Stromal cell of bone marrow (primary cell): Measurements from ENCODE around the gene TBC1D8.
A peak's percentile ranks its signal among the peaks of the same experiment; 100 is the strongest.

ENCODE experiments used
- DNase-seq: peaks from one replicate; pipeline ENCODE4 v3.0.0-alpha.2; 2012; ENCODE audit warnings: low read depth

TBC1D8 gene

GRCh38 chr2:101026923-101027469 lies 124.2 kb downstream of the TBC1D8 start:
- DNase-seq: no peak

GRCh38 chr2:101026253-101026701 lies 124.9 kb downstream of the TBC1D8 start:
- no peak for DNase-seq

GRCh38 chr2:101025561-101025960 lies 125.6 kb downstream of the TBC1D8 start:
- no peak for DNase-seq

GRCh38 chr2:101023327-101024107 lies 127.7 kb downstream of the TBC1D8 start:
- DNase-seq: no peak

- DNase-seq: no peak
These were observed 129.0 kb downstream of the TBC1D8 start for GRCh38 chr2:101022221-101022620.

GRCh38 chr2:101018934-101019333 lies 132.2 kb downstream of the TBC1D8 start:
- DNase-seq: no peak

GRCh38 chr2:101017371-101017770 lies 133.8 kb downstream of the TBC1D8 start:
- no peak for DNase-seq

- DNase-seq: no peak
These were observed 136.8 kb downstream of the TBC1D8 start for GRCh38 chr2:101014264-101014857.

GRCh38 chr2:101012706-101013181 lies 138.4 kb downstream of the TBC1D8 start:
- DNase-seq: no peak

GRCh38 chr2:101012054-101012705 lies 139.0 kb downstream of the TBC1D8 start:
- DNase-seq: no peak

GRCh38 chr2:101011152-101011551 lies 140.0 kb downstream of the TBC1D8 start:
- DNase-seq: no peak

- DNase-seq: no peak
These were observed 143.5 kb downstream of the TBC1D8 start for GRCh38 chr2:101007415-101008345.

- DNase-seq: no peak
These were observed 145.0 kb downstream of the TBC1D8 start for GRCh38 chr2:101006065-101006715.

GRCh38 chr2:101004620-101005325 lies 146.4 kb downstream of the TBC1D8 start:
- DNase-seq: no peak

GRCh38 chr2:101003278-101003775 lies 147.9 kb downstream of the TBC1D8 start:
- DNase-seq: no peak

- no peak for DNase-seq
These were observed 148.5 kb downstream of the TBC1D8 start for GRCh38 chr2:101002562-101003277.

GRCh38 chr2:101001691-101002561 lies 149.3 kb downstream of the TBC1D8 start, which contains the start of gene RPL31:
Gene RPL31, plus strand, starts transcription at chr2:101002289. Its CDS starts 413 bp downstream, at chr2:101002702.
- DNase-seq: peak; percentile 95

- no peak for DNase-seq
These were observed 151.2 kb downstream of the TBC1D8 start for GRCh38 chr2:100999995-101000394.
